Body of pancreas (tissue), 4 donors: ENCODE data around the gene OR52M1.

Source experiments
- CTCF ChIP-seq, 7 experiments: fragments of 450-650 bp in 4 of 7; fragments of 200-600 bp in 3 of 7; sonication (generic) in 3 of 7; IDR thresholded peaks; one replicate each; pipeline ENCODE4 v1.5.1; 2016 to 2019; ENCODE audit warnings: antibody characterized with exemption in 7 of 7
- POLR2A ChIP-seq, 3 donors: fragments of 450-650 bp; IDR thresholded peaks; one replicate each; pipeline ENCODE4 v1.6.1; 2016; ENCODE audit warnings: antibody characterized with exemption in 3 of 3, mild to moderate bottlenecking in 2 of 3

DNA sequence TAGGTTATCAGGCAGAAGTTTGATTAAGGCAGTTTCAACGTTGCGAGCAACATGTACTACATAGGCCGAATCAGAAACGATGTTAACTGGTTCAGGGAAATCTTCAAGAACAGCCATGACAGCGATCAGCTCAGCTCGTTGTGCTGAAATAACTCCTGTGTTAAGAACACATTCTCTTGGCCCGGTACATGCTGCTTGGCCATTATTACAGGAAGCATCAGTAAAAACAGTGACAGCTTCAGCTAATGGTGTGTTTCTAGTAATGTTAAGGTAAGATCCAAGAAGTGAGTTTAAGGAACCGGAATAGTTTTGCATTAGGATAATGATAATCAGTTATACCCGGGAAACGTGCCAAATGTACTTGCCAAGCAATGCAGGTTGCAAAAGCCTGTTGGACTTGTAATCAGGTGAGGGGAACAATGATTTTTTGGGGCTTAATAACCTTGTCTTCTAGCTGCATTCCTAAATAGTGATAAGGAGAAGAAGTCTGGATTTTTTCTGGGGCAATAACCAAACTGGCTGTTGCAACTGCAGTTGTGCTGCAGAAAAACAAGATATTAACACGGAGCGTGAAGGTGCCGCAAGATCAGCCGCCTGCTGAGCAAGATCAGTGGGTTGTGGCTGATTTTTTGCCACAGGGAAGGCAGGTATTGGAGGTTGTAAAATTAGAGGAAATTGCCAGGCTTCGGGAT is 48.3 kb upstream of the OR52M1 start:
- TF ChIP-seq CTCF (IDR thresholded peaks at IDR 0.05) (no peak), POLR2A (IDR thresholded peaks at IDR 0.05) (no peak)
